Measurements from ENCODE around the gene CCHCR1. TPM values are rescaled to one million over a fixed set of nuclear protein-coding genes. Genes with fewer than 3 reads are reported as not detected.

CCHCR1 gene
- total RNA-seq, 1 donor from 2014 or later = 21.7 TPM

GRCh38 chr6:31149827-31150447 is 7.7 kb downstream of the CCHCR1 start:
- no peaks in the 10 kb centered on the region for H3K9me3 Mint-ChIP-seq (ENCODE audit: unreplicated experiment)
- no peak for TF ChIP-seq CTCF (IDR thresholded peaks at IDR 0.05; ENCODE audit: unreplicated experiment)
- no peak for DNase-seq (ENCODE audit: low spot score)
- no peaks in the 10 kb centered on the region for H3K4me1 Mint-ChIP-seq (ENCODE audit: unreplicated experiment)
- peaks cover 11% of the 10 kb centered on the region for H3K36me3 Mint-ChIP-seq (ENCODE audit: low read depth, unreplicated experiment)
- peaks cover 2% of the 10 kb centered on the region for H3K27me3 Mint-ChIP-seq (ENCODE audit: unreplicated experiment)
- no peak overlapping the region for H3K27ac Mint-ChIP-seq (ENCODE audit: unreplicated experiment)
- H3K4me3 Mint-ChIP-seq (ENCODE audit: unreplicated experiment) = no peak overlapping the region

- DNase-seq (ENCODE audit: low spot score) = no peak
- Mint-ChIP-seq H3K36me3 (ENCODE audit: low read depth, unreplicated experiment) (peaks cover 6% of the 10 kb centered on the region), H3K27ac (ENCODE audit: unreplicated experiment) (no peak overlapping the region), H3K4me3 (ENCODE audit: unreplicated experiment) (no peak overlapping the region), H3K4me1 (ENCODE audit: unreplicated experiment) (peaks cover 12% of the 10 kb centered on the region), H3K27me3 (ENCODE audit: unreplicated experiment) (peaks cover 4% of the 10 kb centered on the region), H3K9me3 (ENCODE audit: unreplicated experiment) (no peaks in the 10 kb centered on the region)
- TF ChIP-seq CTCF (IDR thresholded peaks at IDR 0.05; ENCODE audit: unreplicated experiment) = no peak
These were observed 12.2 kb downstream of the CCHCR1 start for GRCh38 chr6:31145386-31145785.

- H3K4me3 Mint-ChIP-seq (ENCODE audit: unreplicated experiment) = no peak overlapping the region
- H3K27ac Mint-ChIP-seq (ENCODE audit: unreplicated experiment) = no peak overlapping the region
- no peak for TF ChIP-seq CTCF (IDR thresholded peaks at IDR 0.05; ENCODE audit: unreplicated experiment)
- H3K9me3 Mint-ChIP-seq (ENCODE audit: unreplicated experiment) = no peaks in the 10 kb centered on the region
- H3K4me1 Mint-ChIP-seq (ENCODE audit: unreplicated experiment) = peaks cover 15% of the 10 kb centered on the region
- no peak for DNase-seq (ENCODE audit: low spot score)
- H3K27me3 Mint-ChIP-seq (ENCODE audit: unreplicated experiment) = peaks cover 4% of the 10 kb centered on the region
- H3K36me3 Mint-ChIP-seq (ENCODE audit: low read depth, unreplicated experiment) = peaks cover 6% of the 10 kb centered on the region
These were observed 12.6 kb downstream of the CCHCR1 start for GRCh38 chr6:31144970-31145340.

- peaks cover 6% of the 10 kb centered on the region for H3K36me3 Mint-ChIP-seq (ENCODE audit: low read depth, unreplicated experiment)
- H3K9me3 Mint-ChIP-seq (ENCODE audit: unreplicated experiment) = no peaks in the 10 kb centered on the region
- H3K27ac Mint-ChIP-seq (ENCODE audit: unreplicated experiment) = no peak overlapping the region
- TF ChIP-seq CTCF (IDR thresholded peaks at IDR 0.05; ENCODE audit: unreplicated experiment) = no peak
- DNase-seq (ENCODE audit: low spot score) = no peak
- H3K4me1 Mint-ChIP-seq (ENCODE audit: unreplicated experiment) = peaks cover 20% of the 10 kb centered on the region
- H3K4me3 Mint-ChIP-seq (ENCODE audit: unreplicated experiment) = no peak overlapping the region
- peaks cover 5% of the 10 kb centered on the region for H3K27me3 Mint-ChIP-seq (ENCODE audit: unreplicated experiment)
These were observed 13.2 kb downstream of the CCHCR1 start for GRCh38 chr6:31144296-31144969.

- no peaks in the 10 kb centered on the region for H3K9me3 Mint-ChIP-seq (ENCODE audit: unreplicated experiment)
- H3K27me3 Mint-ChIP-seq (ENCODE audit: unreplicated experiment) = peaks cover 5% of the 10 kb centered on the region
- DNase-seq (ENCODE audit: low spot score) = peak; percentile 23
- H3K4me3 Mint-ChIP-seq (ENCODE audit: unreplicated experiment) = peak overlapping the region; percentile 22
- peaks cover 9% of the 10 kb centered on the region for H3K36me3 Mint-ChIP-seq (ENCODE audit: low read depth, unreplicated experiment)
- H3K4me1 Mint-ChIP-seq (ENCODE audit: unreplicated experiment) = peaks cover 21% of the 10 kb centered on the region
- no peak for TF ChIP-seq CTCF (IDR thresholded peaks at IDR 0.05; ENCODE audit: unreplicated experiment)
- no peak overlapping the region for H3K27ac Mint-ChIP-seq (ENCODE audit: unreplicated experiment)
These were observed 14.5 kb downstream of the CCHCR1 start for GRCh38 chr6:31143148-31143547.
